ENCODE data around the gene SUMF1.

GRCh38 chr3:4432259-4432658, 34.8 kb downstream of the SUMF1 start:
- no peak for TF ChIP-seq CTCF (optimal IDR thresholded peaks at IDR 0.05 in 1 of 3, IDR thresholded peaks at IDR 0.05 in 1 of 3, conservative IDR thresholded peaks at IDR 0.05 in 1 of 3; ENCODE audit: extremely low read depth in 1 of 3, insufficient read depth in 2 of 3, low read length in 3 of 3)
- no peak for TF ChIP-seq EZH2 (IDR thresholded peaks at IDR 0.05; ENCODE audit: low read length)

All from keratinocyte (primary cell).